Endothelial cell of umbilical vein (primary cell): ENCODE results near the gene CLDN11. TPM values are rescaled to one million over a fixed set of nuclear protein-coding genes. Genes with fewer than 3 reads are reported as not detected.

ENCODE experiments used
- BruUV-seq: library from RNA; stranded (reverse); fragments of 400-500 nt; replicated peaks from 2 replicates; lab custom pipeline; 2021; lab: Mats Ljungman, UMichigan
- CTCF ChIA-PET: fragments of 300-600, 350-600 bp; sonication (Branson Sonifier 250); formaldehyde crosslinking; loops from one replicate; lab custom pipeline; 2021; ENCODE audit warnings: antibody characterized with exemption, inconsistent platforms; lab: Charles Lee
- POLR2A ChIA-PET: fragments of 300-600, 350-600 bp; sonication (Branson Sonifier 250); formaldehyde crosslinking; loops from one replicate; lab custom pipeline; 2021; ENCODE audit warnings: antibody characterized with exemption, inconsistent platforms; lab: Charles Lee
- DNase-seq: peaks from one replicate; pipeline ENCODE4 v3.0.0-alpha.2; 2011; ENCODE audit warnings: low read depth, low spot score
- FAIRE-seq: peaks from 2 replicates; lab custom pipeline; 2011; peaks lifted over from hg19 to GRCh38; lab: Jason Lieb, UNC
- H2AFZ ChIP-seq: 2 replicates; pipeline ENCODE4 v1.6.0; 2012; ENCODE audit warnings: low read depth, low read length, control low read depth, inconsistent platforms
- H3K27ac ChIP-seq: 2 replicates; pipeline ENCODE4 v1.5.1; 2011; ENCODE audit warnings: low read depth, mild to moderate bottlenecking, control low read depth, low read length, moderate library complexity; ENCODE audit not compliant: insufficient read depth
- H3K27me3 ChIP-seq, 2 experiments: 2 replicates each; pipeline versions ENCODE4 v1.6.0 to v1.6.1; 2011; ENCODE audit warnings: low read length in 2 of 2, mixed read lengths in 1 of 2; ENCODE audit not compliant: control insufficient read depth in 2 of 2, insufficient read depth in 2 of 2
- H3K36me3 ChIP-seq, 2 experiments: 2 replicates in 1 of 2; 3 replicates in 1 of 2; pipeline ENCODE4 v1.5.1; 2011; ENCODE audit warnings: low read length in 2 of 2, mild to moderate bottlenecking in 1 of 2, moderate library complexity in 1 of 2; ENCODE audit not compliant: control insufficient read depth in 2 of 2, insufficient read depth in 2 of 2; ENCODE audit errors: extremely low read depth in 1 of 2
- H3K4me1 ChIP-seq: 3 replicates; pipeline ENCODE4 v1.5.1; 2011; ENCODE audit warnings: mild to moderate bottlenecking, low read length; ENCODE audit not compliant: control insufficient read depth, insufficient read depth; ENCODE audit errors: extremely low read depth
- H3K4me2 ChIP-seq: 2 replicates; pipeline ENCODE4 v1.6.1; 2011; ENCODE audit warnings: low read length, control low read depth, mixed read lengths; ENCODE audit not compliant: insufficient read depth
- H3K4me3 ChIP-seq, 3 experiments: fragments of 200-600 bp in 1 of 3; sonication (generic), shearing (Covaris generic) in 1 of 3; replicated peaks in 1 of 3; 2 replicates each; pipeline ENCODE4 v1.5.1; 2011 to 2016; ENCODE audit warnings: control low read depth in 3 of 3, low read length in 3 of 3, mild to moderate bottlenecking in 2 of 3, inconsistent platforms in 1 of 3, low read depth in 1 of 3, moderate library complexity in 1 of 3; ENCODE audit not compliant: insufficient read depth in 1 of 3
- H3K79me2 ChIP-seq: 2 replicates; pipeline ENCODE4 v1.6.0; 2012; ENCODE audit warnings: low read length, inconsistent platforms; ENCODE audit not compliant: control insufficient read depth, insufficient read depth
- H3K9ac ChIP-seq: replicated peaks from 2 replicates; pipeline ENCODE3; 2011; ENCODE audit warnings: low read length, control low read depth; ENCODE audit not compliant: insufficient read depth; ENCODE audit errors: extremely low read depth
- H3K9me1 ChIP-seq: replicated peaks from 3 replicates; pipeline ENCODE4 v1.6.0; 2011; ENCODE audit warnings: mild to moderate bottlenecking, low read length; ENCODE audit not compliant: control insufficient read depth, insufficient read depth; ENCODE audit errors: extremely low read depth
- H3K9me3 ChIP-seq: replicated peaks from 2 replicates; pipeline ENCODE4 v1.5.1; 2012; ENCODE audit warnings: low read length, inconsistent platforms; ENCODE audit not compliant: control insufficient read depth, insufficient read depth
- H4K20me1 ChIP-seq: replicated peaks from 2 replicates; pipeline ENCODE3; 2011; ENCODE audit warnings: mild to moderate bottlenecking, low read length; ENCODE audit not compliant: control insufficient read depth, insufficient read depth; ENCODE audit errors: extremely low read depth
- CTCF ChIP-seq, 2 donors: IDR thresholded peaks; 1 replicate in 1 of 2; 2 replicates in 1 of 2; pipeline ENCODE4 v1.5.1; 2011; ENCODE audit warnings: low read length in 2 of 2, mild to moderate bottlenecking in 2 of 2, moderate library complexity in 2 of 2, control low read depth in 1 of 2, inconsistent platforms in 1 of 2, low read depth in 1 of 2; ENCODE audit not compliant: insufficient read depth in 1 of 2; ENCODE audit errors: extremely low read depth in 1 of 2
- EZH2 ChIP-seq: IDR thresholded peaks from 2 replicates; pipeline ENCODE4 v1.6.1; 2012; ENCODE audit warnings: borderline replicate concordance, low read depth, mild to moderate bottlenecking, moderate library complexity, low read length, inconsistent platforms; ENCODE audit not compliant: severe bottlenecking
- FOS ChIP-seq: IDR thresholded peaks from 2 replicates; pipeline ENCODE4 v1.6.1; 2011; ENCODE audit warnings: mild to moderate bottlenecking, low read length, moderate library complexity, borderline replicate concordance; ENCODE audit not compliant: insufficient read depth
- GATA2 ChIP-seq: IDR thresholded peaks from 2 replicates; pipeline ENCODE4 v1.7.0; 2011; ENCODE audit warnings: low read depth, mild to moderate bottlenecking, moderate library complexity, mixed read lengths, low read length; ENCODE audit not compliant: insufficient read length, insufficient read depth
- MAX ChIP-seq: IDR thresholded peaks from 2 replicates; pipeline ENCODE4 v1.6.1; 2011; ENCODE audit not compliant: insufficient read depth, insufficient read length
- MYC ChIP-seq: IDR thresholded peaks from one replicate; pipeline ENCODE4 v1.6.1; 2011; ENCODE audit warnings: mild to moderate bottlenecking, low read depth, low read length
- POLR2A ChIP-seq: IDR thresholded peaks from 2 replicates; pipeline ENCODE4 v1.6.1; 2012; ENCODE audit warnings: low read depth, mild to moderate bottlenecking, control low read depth, low read length
- POLR2AphosphoS5 ChIP-seq: IDR thresholded peaks from 2 replicates; pipeline ENCODE4 v1.6.1; 2012; ENCODE audit warnings: low read depth, mild to moderate bottlenecking, control low read depth, low read length, moderate library complexity; ENCODE audit not compliant: insufficient read depth
- dilution Hi-C: fragments of 300-500 bp; cut with MboI; formaldehyde crosslinking; loops from one replicate; pipeline ENCODE4 v1.15.0; 2019; ENCODE audit warnings: low sequenced_read_pairs; ENCODE audit not compliant: extremely low pct_ligation_motif_present
- intact Hi-C: fragments of 100-400 bp; cut with micrococcal nuclease; formaldehyde crosslinking; loops from one replicate; pipeline ENCODE4 v1.10.0; 2022
- polyA plus RNA-seq, 4 experiments: library from polyadenylated mRNA; depleted of rRNA in 3 of 4; stranded (reverse) in 3 of 4; unstranded in 1 of 4; fragments of >200 nt; gene quantifications; 2 replicates each; pipeline versions ENCODE4 v1.2.1 to v1.2.3, GENCODE V29; 2011 to 2012; ENCODE audit warnings: missing spikeins in 1 of 4
- total RNA-seq: library from RNA; stranded (reverse); gene quantifications from 2 replicates; pipeline ENCODE4 v1.2.3, GENCODE V29; 2021

Gene CLDN11
- total and polyA plus RNA-seq, 2 donors (not counting 3 experiments of a cell fraction or from before 2014, with no cell fraction given) = 147 to 395 TPM

GRCh38 chr3:170475092-170475685 lies 56.5 kb downstream of the CLDN11 start:
- Histone ChIP-seq H3K4me3 (no peak overlapping the region), H4K20me1 (no peaks in the 10 kb centered on the region), H3K79me2 (no peaks in the 10 kb centered on the region), H3K9me1 (no peaks in the 10 kb centered on the region), H2AFZ (no peak overlapping the region), H3K4me2 (no peak overlapping the region), H3K36me3 (no peaks in the 10 kb centered on the region), H3K27me3 (no peaks in the 10 kb centered on the region), H3K4me1 (no peaks in the 10 kb centered on the region), H3K27ac (no peak overlapping the region), H3K9me3 (no peaks in the 10 kb centered on the region), H3K9ac (no peak overlapping the region)
- intact Hi-C loops = no loop called here
- no peak for FAIRE-seq
- dilution Hi-C loops = no loop called here
- ChIA-PET POLR2A (no interaction called here), CTCF (interaction anchor here (1.0 to 2.0 kb wide), 3 partner anchors 13 to 374 kb away, joined by 3 to 5 read pairs (median 4); no protein-coding TSS in a partner anchor)
- no TSS peak for BruUV-seq
- TF ChIP-seq FOS (no peak), MYC (no peak), POLR2AphosphoS5 (no peak), MAX (no peak), CTCF (IDR thresholded peaks at IDR 0.05; ENCODE audit: extremely low read depth in 1 of 2, insufficient read depth in 1 of 2, low read depth in 1 of 2, low read length in 2 of 2) (no peak), EZH2 (no peak), GATA2 (no peak), POLR2A (no peak)
- no peak for DNase-seq
